GM18907 (cell line): ENCODE measurements around the gene SLC9A9.

Source experiments
- ATAC-seq: cut with Tn5 transposase; IDR thresholded peaks from one replicate; pipeline ENCODE4 v1.9.1; 2021; ENCODE audit warnings: mild to moderate bottlenecking, moderate library complexity; ENCODE audit not compliant: unreplicated experiment

Gene SLC9A9

GRCh38 chr3:143343944-143344343, 504.3 kb downstream of the SLC9A9 start:
- ATAC-seq: no peak

- ATAC-seq: no peak
Measured at GRCh38 chr3:143343031-143343430, 505.2 kb downstream of the SLC9A9 start.

- no peak for ATAC-seq
Measured at GRCh38 chr3:143339451-143339850, 508.8 kb downstream of the SLC9A9 start.

GRCh38 chr3:143337387-143337786, 510.9 kb downstream of the SLC9A9 start:
- no peak for ATAC-seq

GRCh38 chr3:143334231-143334630, 514.0 kb downstream of the SLC9A9 start:
- no peak for ATAC-seq

- no peak for ATAC-seq
Measured at GRCh38 chr3:143333367-143333766, 514.9 kb downstream of the SLC9A9 start.

GRCh38 chr3:143332026-143332425, 516.2 kb downstream of the SLC9A9 start:
- ATAC-seq: no peak

- ATAC-seq: no peak
Measured at GRCh38 chr3:143331350-143331749, 516.9 kb downstream of the SLC9A9 start.

- no peak for ATAC-seq
Measured at GRCh38 chr3:143330296-143330868, 517.9 kb downstream of the SLC9A9 start.

- no peak for ATAC-seq
Measured at GRCh38 chr3:143329567-143330211, 518.6 kb downstream of the SLC9A9 start.

- no peak for ATAC-seq
Measured at GRCh38 chr3:143328451-143328850, 519.8 kb downstream of the SLC9A9 start.

GRCh38 chr3:143326983-143327778, 521.1 kb downstream of the SLC9A9 start:
- ATAC-seq: no peak

GRCh38 chr3:143321058-143321769, 527.1 kb downstream of the SLC9A9 start:
- no peak for ATAC-seq

GRCh38 chr3:143315766-143316165, 532.5 kb downstream of the SLC9A9 start:
- no peak for ATAC-seq

- no peak for ATAC-seq
Measured at GRCh38 chr3:143314251-143315093, 533.8 kb downstream of the SLC9A9 start.

- ATAC-seq: no peak
Measured at GRCh38 chr3:143313893-143314188, 534.4 kb downstream of the SLC9A9 start.

GRCh38 chr3:143313025-143313892, 535.0 kb downstream of the SLC9A9 start:
- ATAC-seq: no peak

- ATAC-seq: no peak
Measured at GRCh38 chr3:143311096-143311495, 537.2 kb downstream of the SLC9A9 start.

GRCh38 chr3:143309705-143310104, 538.6 kb downstream of the SLC9A9 start:
- ATAC-seq: no peak
